Smooth muscle cell (in vitro differentiated cells): ENCODE measurements around the gene C1QA. TPM values are rescaled to one million over a fixed set of nuclear protein-coding genes. Genes with fewer than 3 reads are reported as not detected.

ENCODE experiments used
- DNase-seq: peaks from one replicate; lab custom pipeline; 2025; ENCODE audit not compliant: unreplicated experiment; lab: John Stamatoyannopoulos, UW
- H2AFZ ChIP-seq: fragments of 200-600 bp; sonication (generic); 2 replicates; pipeline ENCODE4 v1.6.0; 2016; ENCODE audit warnings: antibody characterized with exemption, low read depth, mild to moderate bottlenecking
- H3F3A ChIP-seq: fragments of 200-600 bp; sonication (generic); 2 replicates; pipeline ENCODE4 v1.6.0; 2017; ENCODE audit warnings: antibody characterized with exemption, low read depth
- H3K27ac ChIP-seq: fragments of 200-600 bp; sonication (generic); 2 replicates; pipeline ENCODE4 v1.5.1; 2016; ENCODE audit warnings: low read depth, mild to moderate bottlenecking
- H3K27me3 ChIP-seq: fragments of 200-600 bp; sonication (generic); 2 replicates; pipeline ENCODE4 v1.6.1; 2016; ENCODE audit warnings: low read depth, mild to moderate bottlenecking
- H3K36me3 ChIP-seq: fragments of 200-600 bp; sonication (generic); 2 replicates; pipeline ENCODE4 v1.5.1; 2016; ENCODE audit warnings: low read depth
- H3K4me1 ChIP-seq: fragments of 200-600 bp; sonication (generic); 2 replicates; pipeline ENCODE4 v1.5.1; 2016; ENCODE audit warnings: low read depth
- H3K4me2 ChIP-seq: fragments of 200-600 bp; sonication (generic); 2 replicates; pipeline ENCODE4 v1.6.0; 2016; ENCODE audit warnings: mild to moderate bottlenecking
- H3K4me3 ChIP-seq: fragments of 200-600 bp; sonication (generic); 2 replicates; pipeline ENCODE4 v1.5.1; 2016; ENCODE audit warnings: mild to moderate bottlenecking
- H3K79me2 ChIP-seq: fragments of 200-600 bp; sonication (generic); 2 replicates; pipeline ENCODE4 v1.6.0; 2016; ENCODE audit warnings: low read depth, mild to moderate bottlenecking
- H3K9ac ChIP-seq: fragments of 200-600 bp; sonication (generic); 2 replicates; pipeline ENCODE4 v1.6.0; 2016; ENCODE audit warnings: low read depth
- H3K9me3 ChIP-seq: fragments of 200-600 bp; sonication (generic); replicated peaks from 2 replicates; pipeline ENCODE4 v1.5.1; 2016; ENCODE audit warnings: low read depth
- H4K20me1 ChIP-seq: fragments of 200-600 bp; sonication (generic); 2 replicates; pipeline ENCODE4 v1.6.0; 2016; ENCODE audit warnings: low read depth
- WGBS: methylation state at CpG from one replicate; pipeline ENCODE4 v1.1.7; 2016; ENCODE audit warnings: low lambda C conversion rate; 5-methylcytosine and 5-hydroxymethylcytosine counted together
- polyA plus RNA-seq: library from polyadenylated mRNA; unstranded; fragments of >200 nt; fragmentation: Nextera tagmentation; extraction: Ambion mirVana; gene quantifications from 2 replicates; pipeline ENCODE4 v1.2.1, GENCODE V29; 2016
- total RNA-seq: library from RNA; depleted of rRNA; stranded (reverse); fragments of >200 nt; gene quantifications from 2 replicates; pipeline ENCODE4 v1.2.3, GENCODE V29; 2014
- TF ChIP-seq, protein P1 (sequence below): fragments of 200-600 bp; sonication (generic); IDR thresholded peaks from 2 replicates; pipeline ENCODE4 v1.5.1; 2017; ENCODE audit warnings: borderline replicate concordance, mild to moderate bottlenecking, antibody characterized with exemption; ENCODE audit not compliant: insufficient read depth, poor library complexity, severe bottlenecking

Gene C1QA
- total and polyA plus RNA-seq, 2 experiments from 2014 or later = not detected

DNA sequence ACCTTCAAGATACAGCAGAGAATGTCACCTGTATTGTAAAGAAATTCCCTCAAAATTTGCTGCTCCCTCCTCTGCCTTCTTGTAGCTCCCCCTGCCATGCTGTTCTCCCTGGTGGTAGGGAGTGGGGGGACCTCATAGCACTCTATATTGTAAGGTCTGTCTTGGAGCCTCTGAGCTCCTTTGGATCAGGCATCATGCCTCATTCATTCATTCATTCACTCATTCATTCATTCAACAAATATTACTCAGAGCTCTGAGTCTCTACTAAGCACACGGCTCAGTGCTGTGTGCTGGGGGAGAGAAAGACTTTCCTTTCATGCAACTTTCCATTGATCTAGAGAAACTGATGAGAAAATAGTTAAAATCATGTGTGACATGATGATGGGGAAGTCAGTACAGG is 47.1 kb downstream of the C1QA start:
- H3K4me1 ChIP-seq = peaks cover 10% of the 10 kb centered on the region
- 90% methylated on average over 1 of the region's 1 CpG for WGBS

DNA sequence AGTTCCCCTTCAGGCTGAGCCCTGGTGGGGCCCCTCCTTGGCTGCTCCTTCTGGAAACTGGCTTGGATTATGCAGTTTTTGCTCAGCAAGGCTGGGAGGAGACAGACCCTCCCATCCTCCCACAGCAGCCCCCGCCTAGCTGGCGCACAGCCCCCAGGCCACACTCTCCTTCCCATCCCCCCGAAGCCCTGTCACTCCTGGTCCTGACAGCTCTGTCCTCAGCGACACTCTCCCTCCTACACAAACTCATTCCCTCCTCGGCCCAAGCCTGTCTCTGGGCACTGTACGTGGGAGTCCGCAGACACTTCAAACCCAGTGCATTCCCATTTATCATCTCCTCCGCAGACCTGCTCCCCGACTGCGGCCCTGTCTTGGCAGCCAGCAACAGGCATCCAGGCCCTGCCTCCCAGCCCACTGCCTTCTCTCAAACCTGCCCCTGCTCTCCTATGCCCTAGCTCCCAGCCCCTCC is 49.2 kb downstream of the C1QA start:
- DNase-seq = no peak
- H2AFZ ChIP-seq = no peak overlapping the region
- H3K4me3 ChIP-seq = no peak overlapping the region
- no peaks in the 10 kb centered on the region for H3K79me2 ChIP-seq
- TF ChIP-seq, protein P1, sequence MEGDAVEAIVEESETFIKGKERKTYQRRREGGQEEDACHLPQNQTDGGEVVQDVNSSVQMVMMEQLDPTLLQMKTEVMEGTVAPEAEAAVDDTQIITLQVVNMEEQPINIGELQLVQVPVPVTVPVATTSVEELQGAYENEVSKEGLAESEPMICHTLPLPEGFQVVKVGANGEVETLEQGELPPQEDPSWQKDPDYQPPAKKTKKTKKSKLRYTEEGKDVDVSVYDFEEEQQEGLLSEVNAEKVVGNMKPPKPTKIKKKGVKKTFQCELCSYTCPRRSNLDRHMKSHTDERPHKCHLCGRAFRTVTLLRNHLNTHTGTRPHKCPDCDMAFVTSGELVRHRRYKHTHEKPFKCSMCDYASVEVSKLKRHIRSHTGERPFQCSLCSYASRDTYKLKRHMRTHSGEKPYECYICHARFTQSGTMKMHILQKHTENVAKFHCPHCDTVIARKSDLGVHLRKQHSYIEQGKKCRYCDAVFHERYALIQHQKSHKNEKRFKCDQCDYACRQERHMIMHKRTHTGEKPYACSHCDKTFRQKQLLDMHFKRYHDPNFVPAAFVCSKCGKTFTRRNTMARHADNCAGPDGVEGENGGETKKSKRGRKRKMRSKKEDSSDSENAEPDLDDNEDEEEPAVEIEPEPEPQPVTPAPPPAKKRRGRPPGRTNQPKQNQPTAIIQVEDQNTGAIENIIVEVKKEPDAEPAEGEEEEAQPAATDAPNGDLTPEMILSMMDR = no peak
- WGBS = 38% methylated on average over 10 of the region's 10 CpGs
- no peaks in the 10 kb centered on the region for H3K36me3 ChIP-seq
- H3K9ac ChIP-seq = no peak overlapping the region
- no peak overlapping the region for H3K27ac ChIP-seq
- H3K9me3 ChIP-seq = no peaks in the 10 kb centered on the region
- H4K20me1 ChIP-seq = no peaks in the 10 kb centered on the region
- no peaks in the 10 kb centered on the region for H3F3A ChIP-seq
- peaks cover 53% of the 10 kb centered on the region for H3K27me3 ChIP-seq
- H3K4me1 ChIP-seq = peaks cover 19% of the 10 kb centered on the region
- H3K4me2 ChIP-seq = no peak overlapping the region

More for the DNA sequence above, 47.1 kb downstream of the C1QA start:
- Histone ChIP-seq H3K4me3 (no peak overlapping the region), H3K9me3 (no peaks in the 10 kb centered on the region), H3K27ac (no peak overlapping the region), H3K4me2 (no peak overlapping the region), H2AFZ (no peak overlapping the region), H3K79me2 (no peaks in the 10 kb centered on the region), H4K20me1 (no peaks in the 10 kb centered on the region), H3F3A (no peaks in the 10 kb centered on the region), H3K9ac (no peak overlapping the region), H3K36me3 (no peaks in the 10 kb centered on the region), H3K27me3 (peaks cover 51% of the 10 kb centered on the region)
- TF ChIP-seq, protein P1 = no peak
- no peak for DNase-seq

DNA sequence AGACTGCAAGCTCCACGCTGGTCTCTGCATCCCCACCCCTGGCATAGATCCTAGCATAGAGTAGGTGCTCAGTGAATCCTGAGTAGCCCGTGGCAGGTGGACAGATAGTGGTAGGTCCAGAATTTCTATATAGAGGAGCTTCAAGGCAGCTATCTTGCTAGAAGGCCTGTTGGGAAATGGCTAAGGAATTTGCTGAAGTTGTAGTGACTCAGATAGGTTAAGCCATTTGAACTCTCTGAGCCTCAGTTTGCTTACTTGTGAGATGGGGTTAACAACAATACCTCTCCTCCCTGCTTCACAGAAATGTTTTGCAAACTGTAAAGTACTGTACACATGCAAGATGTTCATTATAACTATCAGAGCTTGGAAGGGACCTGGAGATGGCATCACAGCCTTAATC is 50.8 kb downstream of the C1QA start:
- H3K79me2 ChIP-seq = no peaks in the 10 kb centered on the region
- no peak overlapping the region for H3K4me3 ChIP-seq
- no peak for DNase-seq
- H3K9me3 ChIP-seq = no peaks in the 10 kb centered on the region
- no peaks in the 10 kb centered on the region for H4K20me1 ChIP-seq
- peaks cover 61% of the 10 kb centered on the region for H3K27me3 ChIP-seq
- no peak overlapping the region for H2AFZ ChIP-seq
- no peaks in the 10 kb centered on the region for H3F3A ChIP-seq
- H3K27ac ChIP-seq = no peak overlapping the region
- no peaks in the 10 kb centered on the region for H3K36me3 ChIP-seq
- TF ChIP-seq, protein P1 = no peak
- no peak overlapping the region for H3K9ac ChIP-seq
- H3K4me2 ChIP-seq = no peak overlapping the region
- 85% methylated on average over 2 of the region's 2 CpGs for WGBS
- peaks cover 19% of the 10 kb centered on the region for H3K4me1 ChIP-seq

DNA sequence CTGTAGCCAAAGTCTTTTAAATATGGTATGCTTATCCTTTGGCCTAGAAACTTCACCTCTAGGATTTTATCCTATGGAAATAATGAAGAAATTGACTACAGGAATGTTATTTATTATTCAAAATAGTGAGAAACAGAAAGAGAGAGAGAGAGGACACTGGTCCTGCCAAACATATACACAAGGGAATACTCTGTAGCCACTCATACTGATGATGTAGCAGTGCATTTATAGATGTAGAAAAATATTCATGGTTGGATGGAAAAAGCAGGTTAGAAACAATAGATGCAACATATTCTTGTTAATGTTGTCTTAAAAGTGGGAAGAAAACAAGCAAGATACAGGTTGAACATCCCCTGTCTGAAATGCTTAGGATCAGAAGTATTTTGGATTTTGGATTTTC is 52.0 kb downstream of the C1QA start:
- H4K20me1 ChIP-seq = no peaks in the 10 kb centered on the region
- H3K9me3 ChIP-seq = no peaks in the 10 kb centered on the region
- peaks cover 19% of the 10 kb centered on the region for H3K4me1 ChIP-seq
- TF ChIP-seq, protein P1 = no peak
- no peak overlapping the region for H3K4me3 ChIP-seq
- H2AFZ ChIP-seq = no peak overlapping the region
- peaks cover 49% of the 10 kb centered on the region for H3K27me3 ChIP-seq
- no peaks in the 10 kb centered on the region for H3F3A ChIP-seq
- no peak overlapping the region for H3K27ac ChIP-seq
- H3K79me2 ChIP-seq = no peaks in the 10 kb centered on the region
- no peaks in the 10 kb centered on the region for H3K36me3 ChIP-seq
- H3K4me2 ChIP-seq = no peak overlapping the region
- DNase-seq = no peak
- no peak overlapping the region for H3K9ac ChIP-seq
